Muscle of arm (tissue), 12 donors: ENCODE results near the gene CPNE4. TPM values are rescaled to one million over a fixed set of nuclear protein-coding genes. Genes with fewer than 3 reads are reported as not detected.
A peak's percentile ranks its signal among the peaks of the same experiment; 100 is the strongest.
"Not testable (repeated sequence)": the region's sequence is repeated elsewhere in the genome, so short reads cannot be mapped to it uniquely, and the experiment has no call there.

ENCODE experiments used
- DNase-seq: peaks from one replicate; pipeline ENCODE4 v3.0.0-alpha.2; 2013
- polyA plus RNA-seq, 12 donors: library from polyadenylated mRNA; unstranded; fragments of 120-200 nt; gene quantifications; one replicate each; pipeline ENCODE4 v1.2.1, GENCODE V29; 2013; ENCODE audit not compliant: insufficient read length in 12 of 12

Gene CPNE4
- polyA plus RNA-seq, 12 donors, result 0.15 to 3.4 (median 0.37) TPM; not detected in 4

DNA sequence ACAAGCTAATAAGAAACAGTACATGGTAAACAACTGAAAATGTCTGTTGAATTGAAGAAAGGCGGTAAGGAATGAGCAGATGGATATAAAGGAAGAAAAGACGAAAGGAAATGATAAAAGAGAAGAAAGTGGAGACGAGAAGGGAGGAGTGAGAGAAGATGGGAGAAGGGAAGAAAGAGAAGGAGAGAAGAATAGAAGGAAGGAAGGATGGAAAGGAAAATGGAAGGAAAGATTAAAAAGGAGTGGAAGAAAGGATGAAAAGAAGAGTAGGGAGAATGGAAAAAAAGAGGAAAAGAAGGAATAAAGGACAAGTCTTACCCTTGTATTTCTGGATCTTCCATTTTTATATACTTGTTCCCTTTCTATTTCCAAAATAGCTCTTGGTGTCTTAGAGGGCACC, 17.7 kb downstream of the CPNE4 start:
- no peak for DNase-seq

DNA sequence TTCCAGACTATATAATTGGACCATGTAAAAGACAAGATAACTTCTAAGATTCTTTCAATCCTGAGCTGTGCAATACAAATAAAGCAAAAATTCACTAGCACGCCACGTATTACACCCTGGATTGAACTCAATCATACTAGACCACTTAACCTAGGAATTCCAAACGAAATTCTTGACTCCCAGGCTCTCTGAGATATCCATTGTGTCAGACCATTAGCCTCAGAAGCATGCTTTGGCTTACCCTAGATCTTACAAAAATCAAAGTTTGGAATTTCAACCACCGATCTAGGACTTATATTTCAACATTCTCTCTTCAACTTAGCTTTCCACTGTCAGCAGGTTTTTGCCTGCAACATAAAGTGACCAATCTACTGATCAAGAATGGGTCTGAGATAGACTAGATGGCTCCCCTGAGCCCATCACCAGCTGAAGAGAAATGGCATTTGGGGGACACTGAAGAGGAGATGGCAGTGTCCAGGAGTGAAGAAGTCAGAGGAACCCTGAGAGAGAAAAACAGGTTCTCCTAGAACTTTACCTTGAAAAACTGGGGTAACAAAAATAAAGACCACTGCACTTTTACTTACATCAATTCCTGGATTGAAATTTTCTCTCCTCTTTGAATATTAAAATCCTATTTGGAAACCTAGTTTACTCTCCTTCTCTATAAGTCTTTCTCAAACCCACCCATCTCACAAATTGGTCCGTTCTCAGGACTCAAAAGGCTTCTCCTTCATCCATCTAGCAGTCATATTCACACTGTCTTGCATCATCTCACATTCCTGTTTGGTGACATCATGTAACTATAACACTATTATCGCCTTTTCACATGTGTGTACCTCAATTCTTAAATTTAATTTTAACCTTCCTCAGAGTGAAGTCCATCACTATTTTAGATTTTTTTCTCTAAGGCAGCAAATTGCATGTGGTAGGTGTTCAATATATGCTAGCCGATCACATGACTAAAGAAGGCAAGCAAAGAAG, 18.5 kb downstream of the CPNE4 start:
- no peak for DNase-seq

DNA sequence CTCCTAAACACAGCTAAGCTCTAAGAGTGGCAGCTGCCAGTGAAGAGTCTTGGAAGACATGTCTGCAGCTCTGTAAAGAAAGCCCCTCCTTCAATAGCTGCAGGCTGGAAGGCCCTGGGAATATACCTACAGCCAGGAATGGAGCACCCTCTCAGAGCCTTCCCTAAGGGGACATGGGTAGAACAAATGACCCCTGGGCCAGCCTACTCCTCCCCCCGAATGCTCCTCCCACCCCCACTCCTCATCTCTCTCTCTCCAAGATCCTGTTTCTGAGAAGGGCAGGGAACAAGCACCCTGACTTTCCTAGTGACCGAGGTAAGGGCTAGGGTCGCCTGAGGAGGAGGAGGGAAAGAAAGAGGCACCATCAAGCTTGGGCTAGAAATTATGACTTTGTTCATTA, 20.7 kb downstream of the CPNE4 start:
- DNase-seq, result no peak

DNA sequence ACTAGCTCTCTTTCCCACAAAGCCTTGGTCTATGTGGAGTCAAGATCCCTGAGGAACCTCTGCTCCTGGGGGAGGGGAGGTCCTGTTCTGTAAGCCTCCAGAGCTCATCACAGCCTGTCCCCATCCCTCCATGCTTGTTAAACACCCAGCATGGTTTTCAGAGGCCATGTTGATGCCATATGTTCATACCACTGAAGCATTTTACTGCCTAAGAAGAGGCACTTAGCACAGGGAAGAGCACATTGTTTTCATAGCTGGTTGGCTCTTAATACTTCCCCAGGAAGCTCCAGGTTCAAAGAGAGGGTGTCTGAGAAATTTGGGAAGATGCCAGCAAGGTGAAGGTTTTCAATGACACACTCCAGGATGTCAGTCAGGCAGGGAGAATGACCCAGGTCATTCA, 25.6 kb downstream of the CPNE4 start:
- no peak for DNase-seq

DNA sequence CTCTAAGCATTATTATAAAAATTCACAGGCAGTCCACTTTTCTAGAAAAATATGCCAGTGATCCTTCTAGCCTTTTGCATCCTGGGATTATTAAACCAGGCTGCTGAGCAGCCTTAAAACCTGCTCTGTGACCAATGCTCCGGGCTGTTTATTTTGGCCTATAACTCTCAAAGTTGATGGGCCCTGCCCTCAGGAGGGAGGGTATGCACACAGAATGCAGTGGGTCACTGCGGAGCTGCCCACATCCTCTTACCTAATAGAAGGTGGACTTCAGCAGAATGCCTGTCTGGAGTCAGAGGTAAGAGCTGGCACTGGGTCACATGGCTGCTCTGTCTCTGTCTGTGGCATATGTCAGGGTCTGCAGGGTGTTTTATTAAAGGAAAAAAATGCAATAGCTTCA, 26.0 kb downstream of the CPNE4 start:
- DNase-seq, result no peak

DNA sequence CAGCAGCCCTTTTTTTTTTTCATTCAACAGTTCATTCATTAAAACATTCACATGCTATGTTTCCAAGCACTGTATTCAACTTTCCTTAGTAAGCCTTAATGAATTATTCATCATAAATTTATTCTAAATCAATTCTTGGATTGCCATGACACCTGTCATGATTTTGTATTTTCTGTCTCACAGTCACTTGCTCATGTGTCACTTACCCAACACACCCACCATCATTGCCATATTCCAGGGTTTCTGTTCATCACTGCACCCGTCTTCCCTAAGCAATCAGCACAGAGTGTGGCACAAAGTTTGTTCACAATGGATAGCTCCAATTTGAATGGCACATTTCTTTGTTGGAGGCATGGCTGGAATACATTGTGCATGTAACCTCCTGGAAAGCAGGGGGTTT, 27.2 kb downstream of the CPNE4 start:
- no peak for DNase-seq

DNA sequence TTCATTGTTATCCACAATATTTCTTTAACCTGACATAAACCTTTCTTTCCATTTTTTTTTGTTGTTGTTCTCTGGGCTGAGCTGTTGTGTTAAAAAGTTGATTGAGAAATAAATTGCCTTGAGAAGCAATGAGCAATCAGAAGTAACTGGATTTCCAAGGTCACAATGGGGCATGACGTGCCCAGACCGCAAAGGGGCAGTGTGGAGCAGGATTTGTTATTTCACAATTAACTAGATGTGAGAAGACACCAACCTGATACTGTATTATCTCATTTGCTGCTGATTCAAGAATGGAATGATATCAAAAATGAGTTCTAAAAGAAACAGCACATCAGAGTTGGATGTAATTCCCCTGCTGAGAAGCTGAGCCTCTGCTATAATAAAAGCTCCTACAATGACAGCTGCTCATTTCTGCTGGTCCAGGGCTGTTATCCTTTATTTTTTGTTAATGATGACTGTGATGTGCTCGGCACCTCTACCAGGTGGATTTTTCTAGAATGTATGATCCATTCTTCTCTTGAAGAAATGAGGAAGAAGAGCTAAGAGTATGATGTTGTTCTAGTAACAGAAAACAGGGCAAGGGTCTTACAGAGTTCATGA, 28.1 kb downstream of the CPNE4 start:
- DNase-seq, result no peak

DNA sequence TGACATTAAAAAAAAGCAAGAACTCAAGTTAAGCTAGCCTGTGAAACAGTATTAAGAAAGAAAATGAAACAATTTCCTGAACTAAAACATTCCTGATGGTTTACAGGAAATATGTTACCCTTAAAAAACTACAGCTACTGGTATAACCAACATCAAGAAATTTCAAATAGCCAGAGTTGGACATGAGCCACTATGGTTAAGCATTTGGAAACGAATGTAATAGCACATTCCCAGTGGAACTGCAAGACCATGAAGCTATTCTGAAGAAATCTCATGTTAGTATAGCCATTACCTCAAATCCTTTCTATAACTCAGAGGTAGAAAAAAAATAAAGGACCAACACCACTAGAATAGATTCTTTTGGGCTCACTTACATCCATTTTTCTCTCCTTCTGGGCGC, 30.2 kb downstream of the CPNE4 start:
- no peak for DNase-seq

DNA sequence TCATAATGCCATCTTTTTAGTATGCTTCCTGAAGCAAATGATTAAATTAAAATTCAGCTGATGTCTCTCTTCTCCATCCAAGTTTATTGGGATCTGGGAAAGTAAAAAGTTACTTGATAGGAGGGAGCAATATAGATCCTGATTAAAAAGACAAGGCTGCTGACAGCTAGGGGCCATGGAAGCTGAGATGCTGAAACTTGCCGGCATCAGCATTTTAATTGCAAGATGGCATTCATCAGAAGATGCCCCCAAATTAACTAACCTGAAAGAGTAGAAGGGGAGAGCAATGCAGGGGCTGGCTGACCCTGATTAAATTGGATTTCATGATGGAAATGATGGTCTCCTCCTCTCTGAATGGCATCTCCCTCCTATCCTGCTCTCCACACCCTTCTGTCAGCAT, 31.1 kb downstream of the CPNE4 start:
- DNase-seq, result no peak

DNA sequence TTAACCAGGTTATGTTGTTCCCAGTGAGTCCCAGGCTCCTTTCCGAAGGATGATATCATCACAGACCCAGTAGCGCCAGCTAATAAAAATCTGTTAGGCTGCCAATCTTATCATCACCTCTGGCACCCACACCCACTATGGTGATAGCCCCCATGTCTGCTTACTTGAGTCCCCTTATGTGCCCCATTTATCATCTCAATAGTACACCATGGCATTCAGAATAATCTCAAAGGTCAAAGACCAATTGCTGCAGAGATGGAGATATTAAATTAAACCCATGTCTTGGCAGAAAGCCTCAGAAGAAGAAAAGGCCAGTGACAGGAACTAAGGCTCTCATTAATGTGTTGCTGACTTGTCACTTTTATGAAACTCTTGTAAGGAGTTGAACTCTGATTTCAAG, 32.8 kb downstream of the CPNE4 start:
- no peak for DNase-seq

DNA sequence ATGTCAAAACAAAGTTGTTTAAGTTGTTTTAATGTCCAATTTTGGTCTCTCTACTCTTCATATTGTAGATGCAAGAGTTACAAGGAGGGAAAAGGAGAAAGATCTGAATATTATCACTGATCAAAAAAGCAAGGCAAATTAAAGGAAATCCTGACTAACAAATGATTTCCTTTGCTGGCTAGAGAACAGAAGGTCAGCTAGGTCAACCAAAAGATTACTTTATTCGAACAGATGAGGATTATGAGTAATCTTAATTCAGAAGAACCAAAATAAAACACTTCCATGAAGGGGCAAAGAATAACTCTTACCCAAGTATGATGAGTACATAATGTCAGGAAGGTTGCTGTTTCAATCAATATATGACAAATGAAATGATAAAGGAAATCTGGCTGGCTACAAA, 33.8 kb downstream of the CPNE4 start:
- DNase-seq, result no peak

DNA sequence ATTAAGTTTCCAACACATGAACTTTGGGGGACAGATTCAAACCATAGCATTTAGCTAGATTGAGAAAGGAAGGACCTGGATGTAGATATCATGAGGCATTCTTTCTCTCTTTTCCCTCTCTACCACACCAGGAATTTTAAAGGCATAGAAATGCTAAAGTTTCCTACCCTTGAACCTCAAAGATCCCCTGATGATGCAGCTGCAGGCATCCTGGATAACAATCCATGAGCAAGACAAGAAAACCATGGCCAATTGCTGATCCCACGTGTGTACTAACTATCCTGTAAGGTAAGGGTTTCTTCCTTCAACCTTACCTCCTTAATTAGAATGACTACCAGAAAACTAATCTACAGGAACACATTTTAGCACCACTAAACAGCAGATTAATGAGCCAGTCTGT, 36.8 kb downstream of the CPNE4 start:
- no peak for DNase-seq

DNA sequence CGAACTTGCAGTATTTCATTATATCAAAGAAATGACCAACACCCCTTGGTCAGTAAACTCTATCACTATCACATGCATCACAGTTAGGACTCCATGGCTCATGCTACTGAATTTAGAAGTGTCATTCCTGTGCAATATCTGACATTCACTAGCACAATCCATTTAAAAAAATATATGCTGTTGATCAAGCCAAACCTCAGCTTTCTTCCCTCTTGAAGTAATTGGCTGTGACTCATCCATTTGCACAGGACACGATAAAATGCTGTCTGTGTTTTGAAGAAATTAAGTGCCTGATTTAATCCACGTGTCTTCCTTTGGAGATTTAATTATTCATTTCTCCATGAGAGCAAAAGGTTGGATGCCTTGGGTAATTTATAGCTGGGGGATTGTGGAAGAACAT, 38.9 kb downstream of the CPNE4 start:
- no peak for DNase-seq

DNA sequence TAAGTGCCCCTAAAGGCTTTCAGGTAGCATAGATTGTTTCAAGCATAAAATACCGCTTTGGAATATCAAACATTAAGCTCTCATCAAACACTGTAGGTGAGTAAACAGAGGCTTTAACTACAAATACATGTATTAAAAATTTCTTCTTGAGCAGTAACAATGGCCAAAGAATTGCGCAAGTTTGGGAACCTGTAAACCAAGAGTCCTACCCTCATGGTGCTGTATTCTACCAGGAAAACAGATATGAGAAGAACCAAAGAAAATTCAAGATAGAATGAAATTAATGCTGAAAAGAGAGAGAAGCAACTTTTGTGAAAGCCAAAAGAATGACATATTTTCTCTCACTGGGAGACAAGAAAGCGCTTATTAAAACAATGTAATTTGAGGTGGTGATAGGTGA, 45.5 kb downstream of the CPNE4 start:
- DNase-seq, result no peak

DNA sequence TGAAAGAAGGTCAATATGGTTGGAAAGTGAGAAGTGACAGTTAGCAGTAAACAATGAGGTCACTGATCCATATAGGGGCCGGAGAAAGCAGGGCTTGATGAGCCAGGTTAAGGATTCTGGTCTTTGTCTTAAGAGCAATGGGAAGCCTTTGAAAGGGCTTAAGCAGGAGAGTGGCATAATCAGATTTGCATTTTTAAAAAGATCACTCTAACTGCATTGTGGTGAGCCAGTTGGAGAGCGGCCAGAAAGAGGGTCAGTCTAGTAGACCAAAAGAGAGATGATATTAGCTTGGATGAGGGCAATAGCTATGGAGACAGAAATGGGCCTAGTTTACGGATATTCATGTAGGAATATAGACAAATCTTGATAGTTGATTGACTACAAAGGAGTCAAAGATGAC, 46.6 kb downstream of the CPNE4 start:
- no peak for DNase-seq

DNA sequence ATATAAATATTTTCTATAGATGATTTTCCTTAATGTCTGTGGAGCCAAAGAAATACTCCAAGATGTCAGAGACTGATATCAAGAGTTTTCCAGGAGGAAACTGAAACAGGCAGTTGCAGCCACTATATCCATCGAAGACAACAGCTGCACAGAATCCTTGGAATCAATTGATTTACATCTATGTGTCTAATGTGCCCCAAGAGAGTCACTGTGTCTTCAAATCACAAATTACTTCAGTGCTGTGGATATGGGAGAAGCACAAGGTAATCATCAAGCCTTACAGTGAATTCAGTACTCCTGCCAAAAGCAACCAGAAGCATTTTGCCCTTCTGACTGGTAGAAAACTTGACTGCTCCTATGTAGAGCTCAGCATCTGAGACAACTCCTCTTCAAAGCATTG, 51.1 kb downstream of the CPNE4 start:
- DNase-seq, result no peak

DNA sequence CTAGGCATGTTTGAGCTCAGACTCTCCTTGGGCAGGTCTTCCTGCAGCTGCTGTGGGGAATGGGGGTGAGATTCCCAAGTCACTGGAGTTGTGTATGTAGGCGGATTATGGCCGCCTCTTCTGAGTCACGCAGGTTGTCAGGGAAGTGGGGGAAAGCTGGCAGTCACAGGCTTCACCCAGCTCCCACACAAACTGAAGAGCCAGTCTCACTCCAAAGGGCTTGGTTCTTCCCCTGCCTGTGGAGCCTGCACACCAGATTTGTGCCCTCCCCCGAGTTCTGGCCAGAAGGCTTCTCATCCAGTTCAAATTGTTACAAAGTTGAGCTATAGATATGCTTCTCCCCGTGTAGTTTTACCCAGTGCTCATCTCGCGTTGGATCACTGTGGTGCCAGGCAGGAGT, 53.5 kb downstream of the CPNE4 start:
- no peak for DNase-seq

DNA sequence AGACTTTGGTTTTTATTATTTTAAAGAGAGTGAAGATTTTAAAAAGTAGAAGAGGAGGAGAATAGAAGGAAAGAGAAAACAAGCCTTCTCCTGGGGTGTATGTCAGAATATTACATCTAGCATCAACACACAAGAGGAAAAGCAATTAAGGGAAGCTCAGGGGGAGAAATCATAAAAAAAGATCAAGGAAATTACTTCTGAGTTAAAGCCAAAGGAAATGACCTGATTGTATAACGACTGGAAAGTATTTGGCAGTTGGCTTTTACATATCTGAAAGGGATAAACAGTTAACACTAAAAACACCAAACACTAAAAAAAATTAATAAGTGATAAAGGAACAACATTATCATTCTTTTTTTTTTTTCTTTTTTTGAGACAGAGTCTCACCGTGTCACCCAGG, 58.4 kb downstream of the CPNE4 start:
- no peak for DNase-seq

DNA sequence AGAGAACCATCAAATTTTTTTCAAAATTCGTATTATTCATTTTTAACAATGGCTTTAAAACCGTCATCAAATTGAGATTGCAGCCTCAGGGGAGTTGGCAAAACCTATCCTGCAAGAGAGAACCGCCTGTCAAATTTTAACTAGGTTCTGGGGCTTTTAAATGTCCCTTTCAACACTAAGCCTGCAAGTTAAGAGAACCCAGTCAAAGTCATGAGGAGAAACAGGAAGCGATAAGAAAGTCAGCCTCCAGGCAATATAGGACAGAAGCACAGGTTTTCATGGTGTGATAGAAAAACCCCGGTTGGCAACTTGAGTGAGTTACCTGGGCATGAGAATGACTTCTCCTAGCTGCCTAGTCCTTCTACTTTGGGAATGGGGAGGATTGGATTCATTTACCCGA, 59.8 kb downstream of the CPNE4 start:
- DNase-seq, result no peak

DNA sequence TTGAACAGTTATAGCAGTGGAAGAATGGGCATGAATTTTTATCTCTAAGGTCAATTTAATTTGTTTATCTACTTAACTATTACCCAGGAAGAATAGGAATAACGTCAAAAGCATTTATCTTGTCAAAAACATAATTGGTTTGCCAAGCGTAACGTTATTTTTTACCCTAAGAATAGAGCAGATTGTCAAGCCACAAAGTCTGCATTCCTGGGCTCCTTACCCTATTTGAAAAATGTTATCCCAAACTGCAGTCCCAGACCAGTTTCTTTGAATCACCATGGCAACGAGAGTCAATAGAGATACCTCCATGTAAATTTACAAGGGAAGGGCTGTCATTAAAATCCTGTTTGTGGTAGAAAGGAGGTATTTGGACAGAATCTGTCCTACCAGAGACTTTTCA, 61.1 kb downstream of the CPNE4 start:
- DNase-seq, result no peak

DNA sequence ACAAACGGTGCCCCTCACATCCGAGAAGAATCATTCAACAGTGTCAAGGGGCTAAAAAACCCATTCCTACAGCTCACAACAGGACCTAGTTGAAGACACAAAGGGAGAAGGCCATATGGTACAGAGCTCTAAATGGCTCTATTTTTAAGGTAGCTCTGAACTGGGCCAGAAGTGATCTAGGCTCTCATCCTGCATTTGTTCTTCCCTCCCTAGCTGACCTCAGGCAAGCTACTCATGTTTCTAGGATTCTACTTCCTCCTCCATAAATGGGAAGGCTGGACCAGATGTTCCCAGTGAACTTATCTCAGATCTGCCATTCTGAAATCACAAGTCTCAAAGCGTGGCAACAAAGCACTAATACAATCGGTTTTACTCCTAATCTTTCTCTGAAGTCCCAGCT, 62.3 kb downstream of the CPNE4 start:
- no peak for DNase-seq

DNA sequence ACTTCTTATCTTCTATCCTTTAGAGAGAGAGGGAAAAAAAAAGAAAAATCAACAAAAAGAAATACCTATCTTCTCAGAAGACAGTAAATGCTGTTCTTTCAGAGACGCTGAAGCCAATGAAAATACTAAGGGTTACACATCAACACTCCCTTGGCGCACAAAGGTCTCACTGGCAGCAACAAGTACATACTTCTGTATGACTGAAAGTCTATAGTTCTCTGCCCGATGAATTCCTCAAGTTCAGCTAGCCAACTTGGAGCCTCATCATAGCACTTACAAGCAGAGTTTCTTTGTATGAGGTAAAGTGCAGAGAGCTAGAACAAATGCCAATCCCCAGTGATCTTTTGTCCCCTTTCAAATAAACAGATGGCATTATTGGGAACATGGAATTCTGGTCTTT, 62.7 kb downstream of the CPNE4 start:
- DNase-seq, result peak; percentile 7

DNA sequence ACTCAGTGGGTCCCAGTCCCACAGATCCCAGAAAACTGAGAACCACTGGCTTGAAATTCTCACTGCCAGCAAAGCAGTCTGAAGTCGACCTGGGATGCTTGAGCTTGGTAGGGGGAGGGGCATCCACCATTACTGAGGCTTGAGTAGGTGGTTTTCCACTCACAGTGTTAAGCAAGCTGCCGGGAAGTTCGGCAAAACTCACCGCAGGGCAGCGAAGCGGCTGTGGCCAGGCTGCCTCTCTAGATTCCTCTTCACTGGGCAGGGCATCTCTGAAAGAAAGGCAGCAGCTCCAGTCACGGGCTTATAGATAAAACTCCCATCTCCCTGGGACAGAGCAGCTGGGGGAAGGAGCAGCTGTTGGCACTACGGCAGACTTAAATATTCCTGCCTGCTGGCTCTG, 71.4 kb downstream of the CPNE4 start:
- not testable (repeated sequence) for DNase-seq

DNA sequence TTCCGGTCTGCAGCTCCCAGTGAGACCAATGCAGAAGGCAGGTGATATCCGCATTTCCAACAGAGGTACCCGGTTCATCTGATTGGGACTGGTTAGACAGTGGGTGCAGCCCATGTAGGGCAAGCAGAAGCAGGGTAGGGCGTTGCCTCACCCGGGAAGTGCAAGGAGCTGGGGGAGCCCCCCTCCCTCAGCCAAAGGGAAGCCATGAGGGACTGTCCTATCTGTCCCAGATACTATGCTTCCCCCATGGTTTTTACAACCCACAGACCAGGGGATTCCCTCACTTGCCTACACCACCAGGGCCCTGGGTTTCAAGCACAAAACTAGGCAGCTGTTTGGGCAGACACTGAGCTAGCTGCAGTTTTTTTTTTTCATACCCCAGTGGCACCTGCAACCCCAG, 71.8 kb downstream of the CPNE4 start:
- DNase-seq, result no peak
